ENCODE results near the gene MRPL55.

MRPL55 gene

GRCh38 chr1:228094432-228095016 lies 14.6 kb downstream of the MRPL55 start:
- no peaks in the 10 kb centered on the region for H3K4me1 ChIP-seq (ENCODE audit: control insufficient read depth, insufficient read depth, low read length)

GRCh38 chr1:228093050-228093906 lies 15.8 kb downstream of the MRPL55 start:
- Histone ChIP-seq H3K36me3 (ENCODE audit: control insufficient read depth, insufficient read depth, low read length) (peaks cover 5% of the 10 kb centered on the region), H3K9ac (ENCODE audit: low read depth, low read length) (no peak overlapping the region), H3K4me3 (ENCODE audit: low read depth, low read length) (no peak overlapping the region), H3K4me1 (ENCODE audit: control insufficient read depth, insufficient read depth, low read length) (no peaks in the 10 kb centered on the region), H3K27me3 (ENCODE audit: control insufficient read depth, insufficient read depth, low read length) (no peaks in the 10 kb centered on the region), H3K9me3 (ENCODE audit: control insufficient read depth, insufficient read depth, low read length) (no peaks in the 10 kb centered on the region)

More at GRCh38 chr1:228094432-228095016, 14.6 kb downstream of the MRPL55 start:
- Histone ChIP-seq H3K9me3 (ENCODE audit: control insufficient read depth, insufficient read depth, low read length) (no peaks in the 10 kb centered on the region), H3K4me3 (ENCODE audit: low read depth, low read length) (no peak overlapping the region), H3K27me3 (ENCODE audit: control insufficient read depth, insufficient read depth, low read length) (no peaks in the 10 kb centered on the region), H3K9ac (ENCODE audit: low read depth, low read length) (no peak overlapping the region), H3K36me3 (ENCODE audit: control insufficient read depth, insufficient read depth, low read length) (peaks cover 14% of the 10 kb centered on the region)

- Histone ChIP-seq H3K36me3 (ENCODE audit: control insufficient read depth, insufficient read depth, low read length) (peaks cover 3% of the 10 kb centered on the region), H3K27me3 (ENCODE audit: control insufficient read depth, insufficient read depth, low read length) (no peaks in the 10 kb centered on the region), H3K4me1 (ENCODE audit: control insufficient read depth, insufficient read depth, low read length) (no peaks in the 10 kb centered on the region), H3K4me3 (ENCODE audit: low read depth, low read length) (no peak overlapping the region), H3K9ac (ENCODE audit: low read depth, low read length) (no peak overlapping the region), H3K9me3 (ENCODE audit: control insufficient read depth, insufficient read depth, low read length) (no peaks in the 10 kb centered on the region)
Measured at GRCh38 chr1:228092342-228093049, 16.6 kb downstream of the MRPL55 start.

GRCh38 chr1:228091084-228091483 lies 18.0 kb downstream of the MRPL55 start:
- Histone ChIP-seq H3K9me3 (ENCODE audit: control insufficient read depth, insufficient read depth, low read length) (no peaks in the 10 kb centered on the region), H3K9ac (ENCODE audit: low read depth, low read length) (no peak overlapping the region), H3K27me3 (ENCODE audit: control insufficient read depth, insufficient read depth, low read length) (no peaks in the 10 kb centered on the region), H3K36me3 (ENCODE audit: control insufficient read depth, insufficient read depth, low read length) (peaks cover 3% of the 10 kb centered on the region), H3K4me1 (ENCODE audit: control insufficient read depth, insufficient read depth, low read length) (no peaks in the 10 kb centered on the region), H3K4me3 (ENCODE audit: low read depth, low read length) (no peak overlapping the region)

- Histone ChIP-seq H3K4me3 (ENCODE audit: low read depth, low read length) (no peak overlapping the region), H3K9ac (ENCODE audit: low read depth, low read length) (no peak overlapping the region), H3K9me3 (ENCODE audit: control insufficient read depth, insufficient read depth, low read length) (no peaks in the 10 kb centered on the region), H3K27me3 (ENCODE audit: control insufficient read depth, insufficient read depth, low read length) (no peaks in the 10 kb centered on the region), H3K36me3 (ENCODE audit: control insufficient read depth, insufficient read depth, low read length) (peaks cover 3% of the 10 kb centered on the region), H3K4me1 (ENCODE audit: control insufficient read depth, insufficient read depth, low read length) (no peaks in the 10 kb centered on the region)
Measured at GRCh38 chr1:228090613-228091081, 18.5 kb downstream of the MRPL55 start.

GRCh38 chr1:228089519-228090380 lies 19.3 kb downstream of the MRPL55 start:
- Histone ChIP-seq H3K9ac (ENCODE audit: low read depth, low read length) (no peak overlapping the region), H3K36me3 (ENCODE audit: control insufficient read depth, insufficient read depth, low read length) (peaks cover 3% of the 10 kb centered on the region), H3K27me3 (ENCODE audit: control insufficient read depth, insufficient read depth, low read length) (no peaks in the 10 kb centered on the region), H3K9me3 (ENCODE audit: control insufficient read depth, insufficient read depth, low read length) (no peaks in the 10 kb centered on the region), H3K4me3 (ENCODE audit: low read depth, low read length) (no peak overlapping the region), H3K4me1 (ENCODE audit: control insufficient read depth, insufficient read depth, low read length) (no peaks in the 10 kb centered on the region)

GRCh38 chr1:228088586-228089498 lies 20.3 kb downstream of the MRPL55 start:
- Histone ChIP-seq H3K4me1 (ENCODE audit: control insufficient read depth, insufficient read depth, low read length) (peaks cover 4% of the 10 kb centered on the region), H3K9ac (ENCODE audit: low read depth, low read length) (no peak overlapping the region), H3K9me3 (ENCODE audit: control insufficient read depth, insufficient read depth, low read length) (no peaks in the 10 kb centered on the region), H3K27me3 (ENCODE audit: control insufficient read depth, insufficient read depth, low read length) (no peaks in the 10 kb centered on the region), H3K36me3 (ENCODE audit: control insufficient read depth, insufficient read depth, low read length) (peaks cover 3% of the 10 kb centered on the region), H3K4me3 (ENCODE audit: low read depth, low read length) (no peak overlapping the region)

GRCh38 chr1:228087771-228088251 lies 21.3 kb downstream of the MRPL55 start:
- H3K4me1 ChIP-seq (ENCODE audit: control insufficient read depth, insufficient read depth, low read length): peaks cover 4% of the 10 kb centered on the region
- H3K9ac ChIP-seq (ENCODE audit: low read depth, low read length): no peak overlapping the region
- no peak overlapping the region for H3K4me3 ChIP-seq (ENCODE audit: low read depth, low read length)
- H3K36me3 ChIP-seq (ENCODE audit: control insufficient read depth, insufficient read depth, low read length): peaks cover 3% of the 10 kb centered on the region
- H3K9me3 ChIP-seq (ENCODE audit: control insufficient read depth, insufficient read depth, low read length): no peaks in the 10 kb centered on the region
- no peaks in the 10 kb centered on the region for H3K27me3 ChIP-seq (ENCODE audit: control insufficient read depth, insufficient read depth, low read length)

- no peak overlapping the region for H3K9ac ChIP-seq (ENCODE audit: low read depth, low read length)
- H3K9me3 ChIP-seq (ENCODE audit: control insufficient read depth, insufficient read depth, low read length): no peaks in the 10 kb centered on the region
- no peak overlapping the region for H3K4me3 ChIP-seq (ENCODE audit: low read depth, low read length)
- no peaks in the 10 kb centered on the region for H3K36me3 ChIP-seq (ENCODE audit: control insufficient read depth, insufficient read depth, low read length)
- peaks cover 4% of the 10 kb centered on the region for H3K4me1 ChIP-seq (ENCODE audit: control insufficient read depth, insufficient read depth, low read length)
- H3K27me3 ChIP-seq (ENCODE audit: control insufficient read depth, insufficient read depth, low read length): no peaks in the 10 kb centered on the region
Measured at GRCh38 chr1:228085287-228085951, 23.7 kb downstream of the MRPL55 start.

- Histone ChIP-seq H3K9me3 (ENCODE audit: control insufficient read depth, insufficient read depth, low read length) (no peaks in the 10 kb centered on the region), H3K36me3 (ENCODE audit: control insufficient read depth, insufficient read depth, low read length) (no peaks in the 10 kb centered on the region), H3K4me3 (ENCODE audit: low read depth, low read length) (peak overlapping the region; percentile 77), H3K27me3 (ENCODE audit: control insufficient read depth, insufficient read depth, low read length) (no peaks in the 10 kb centered on the region), H3K9ac (ENCODE audit: low read depth, low read length) (no peak overlapping the region), H3K4me1 (ENCODE audit: control insufficient read depth, insufficient read depth, low read length) (peaks cover 4% of the 10 kb centered on the region)
Measured at GRCh38 chr1:228084797-228085196, 24.3 kb downstream of the MRPL55 start.
